ENCODE measurements around the gene TBX21. TPM values are rescaled to one million over a fixed set of nuclear protein-coding genes. Genes with fewer than 3 reads are reported as not detected.
A peak's percentile ranks its signal among the peaks of the same experiment; 100 is the strongest.

The TBX21 gene
- total RNA-seq, 1 donor from 2014 or later, result 0.25 TPM

GRCh38 chr17:47728214-47728877 lies 4.7 kb upstream of the TBX21 start:
- intact Hi-C loops (cut with micrococcal nuclease), result no loop called here
- H3K9me3 ChIP-seq (replicated peaks), result no peaks in the 10 kb centered on the region
- TF ChIP-seq CTCF (IDR thresholded peaks at IDR 0.05; ENCODE audit: borderline replicate concordance), result no peak
- no peak for DNase-seq
- H3K4me3 ChIP-seq, result no peak overlapping the region
- H3K27ac ChIP-seq (replicated peaks), result no peak overlapping the region
- H3K36me3 ChIP-seq, result no peaks in the 10 kb centered on the region
- peaks cover 6% of the 10 kb centered on the region for H3K4me1 ChIP-seq
- peaks cover 98% of the 10 kb centered on the region for H3K27me3 ChIP-seq (ENCODE audit: low read depth)

GRCh38 chr17:47729476-47729875 lies 3.6 kb upstream of the TBX21 start:
- no peak for DNase-seq

GRCh38 chr17:47730681-47731080 lies 2.4 kb upstream of the TBX21 start:
- no peak for TF ChIP-seq CTCF (IDR thresholded peaks at IDR 0.05; ENCODE audit: borderline replicate concordance)
- DNase-seq, result no peak
- Histone ChIP-seq H3K36me3 (no peaks in the 10 kb centered on the region), H3K9me3 (replicated peaks) (no peaks in the 10 kb centered on the region), H3K4me1 (peaks cover 13% of the 10 kb centered on the region), H3K27me3 (ENCODE audit: low read depth) (peaks cover 96% of the 10 kb centered on the region), H3K4me3 (no peak overlapping the region), H3K27ac (replicated peaks) (no peak overlapping the region)
- intact Hi-C loops (cut with micrococcal nuclease), result no loop called here

More at GRCh38 chr17:47729476-47729875, 3.6 kb upstream of the TBX21 start:
- Histone ChIP-seq H3K36me3 (no peaks in the 10 kb centered on the region), H3K27ac (replicated peaks) (no peak overlapping the region), H3K4me3 (no peak overlapping the region), H3K4me1 (peaks cover 13% of the 10 kb centered on the region), H3K9me3 (replicated peaks) (no peaks in the 10 kb centered on the region), H3K27me3 (ENCODE audit: low read depth) (peaks cover 96% of the 10 kb centered on the region)
- intact Hi-C loops (cut with micrococcal nuclease), result no loop called here
- no peak for TF ChIP-seq CTCF (IDR thresholded peaks at IDR 0.05; ENCODE audit: borderline replicate concordance)

- Histone ChIP-seq H3K9me3 (replicated peaks) (no peaks in the 10 kb centered on the region), H3K4me3 (no peak overlapping the region), H3K4me1 (peaks cover 13% of the 10 kb centered on the region), H3K36me3 (no peaks in the 10 kb centered on the region), H3K27ac (replicated peaks) (no peak overlapping the region), H3K27me3 (ENCODE audit: low read depth) (peaks cover 96% of the 10 kb centered on the region)
- DNase-seq, result no peak
- intact Hi-C loops (cut with micrococcal nuclease), result no loop called here
- no peak for TF ChIP-seq CTCF (IDR thresholded peaks at IDR 0.05; ENCODE audit: borderline replicate concordance)
Observed at GRCh38 chr17:47731396-47731795, 1.6 kb upstream of the TBX21 start.

- DNase-seq, result no peak
- H3K27me3 ChIP-seq (ENCODE audit: low read depth), result peaks cover 97% of the 10 kb centered on the region
- no peak overlapping the region for H3K27ac ChIP-seq (replicated peaks)
- peaks cover 13% of the 10 kb centered on the region for H3K4me1 ChIP-seq
- intact Hi-C loops (cut with micrococcal nuclease), result no loop called here
- peak overlapping the region; percentile 65 for H3K4me3 ChIP-seq
- TF ChIP-seq CTCF (IDR thresholded peaks at IDR 0.05; ENCODE audit: borderline replicate concordance), result no peak
- H3K36me3 ChIP-seq, result no peaks in the 10 kb centered on the region
- no peaks in the 10 kb centered on the region for H3K9me3 ChIP-seq (replicated peaks)
Observed at GRCh38 chr17:47732399-47733046, 513 bp upstream of the TBX21 start.

All from left ventricle myocardium inferior (tissue), 1 donor.